ENCODE data around the gene CYB5B.

CYB5B gene

DNA sequence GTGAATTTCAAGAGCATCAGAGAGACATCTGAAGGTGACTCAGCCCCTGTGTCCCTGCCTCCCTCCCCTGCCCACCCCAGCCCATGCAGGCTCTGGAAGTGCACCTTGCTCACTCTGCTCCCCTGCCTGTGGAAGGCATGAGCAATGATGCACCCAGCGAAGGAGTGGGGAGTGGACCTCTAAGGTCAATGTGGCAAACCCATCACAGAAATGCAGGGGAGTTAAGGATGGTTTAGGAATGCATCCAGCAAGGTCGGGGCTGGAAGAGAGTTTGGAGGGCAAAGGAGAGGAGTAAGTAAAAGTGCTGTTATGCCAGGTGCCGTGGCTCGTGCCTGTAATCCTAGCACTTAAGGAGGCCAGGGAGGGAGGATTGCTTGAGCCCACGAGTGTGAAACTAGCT is 61.9 kb downstream of the CYB5B start:
- no peak for DNase-seq (ENCODE audit: low read depth)

DNA sequence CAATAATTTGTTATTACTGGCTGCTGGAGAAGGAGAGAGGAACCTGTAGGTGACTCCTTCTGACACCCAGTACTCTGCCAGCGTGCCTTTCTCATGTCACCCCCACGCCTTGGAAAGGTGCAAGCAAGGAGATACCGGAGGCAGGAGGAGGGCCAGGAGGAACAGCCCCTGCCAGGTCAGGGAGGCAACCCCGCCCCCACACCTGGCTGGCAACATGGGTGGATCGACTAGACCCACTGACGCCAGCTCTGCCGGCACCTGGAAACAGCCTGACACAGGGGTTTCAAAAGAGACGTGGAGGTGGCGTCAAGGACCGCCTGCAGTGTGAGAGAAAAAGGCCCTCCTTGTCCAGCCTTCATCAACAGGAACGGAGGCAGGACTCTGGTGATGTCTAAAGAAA is 62.3 kb downstream of the CYB5B start:
- DNase-seq (ENCODE audit: low read depth), result no peak

DNA sequence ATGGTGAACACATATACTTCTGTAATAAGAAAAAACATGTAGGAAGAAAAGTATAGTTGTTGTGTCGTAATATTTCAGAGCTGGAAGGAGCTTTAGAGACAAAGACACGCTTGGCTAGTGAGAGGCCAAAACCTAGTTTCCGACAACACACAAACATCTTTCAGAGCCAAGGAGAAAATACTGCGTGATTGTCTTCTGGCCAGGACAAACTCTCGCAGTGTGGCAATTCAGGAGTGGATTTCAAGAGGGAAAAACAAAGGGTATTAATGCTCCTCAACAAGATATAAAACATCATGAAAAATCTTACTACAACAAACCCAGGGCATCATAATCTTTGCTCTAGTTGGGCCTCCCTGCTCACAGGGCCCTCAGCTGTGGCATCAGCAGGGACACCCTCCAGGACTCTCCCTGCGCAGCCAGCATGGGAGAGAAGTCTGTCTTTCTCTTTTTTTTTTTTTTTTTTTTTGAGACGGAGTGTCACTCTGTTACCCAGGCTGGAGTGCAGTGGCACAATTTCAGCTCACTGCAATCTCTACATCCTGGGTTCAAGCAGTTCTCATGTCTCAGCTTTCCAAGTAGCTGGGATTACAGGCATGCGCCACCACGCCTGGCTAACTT is 66.4 kb downstream of the CYB5B start:
- DNase-seq (ENCODE audit: low read depth), result no peak

DNA sequence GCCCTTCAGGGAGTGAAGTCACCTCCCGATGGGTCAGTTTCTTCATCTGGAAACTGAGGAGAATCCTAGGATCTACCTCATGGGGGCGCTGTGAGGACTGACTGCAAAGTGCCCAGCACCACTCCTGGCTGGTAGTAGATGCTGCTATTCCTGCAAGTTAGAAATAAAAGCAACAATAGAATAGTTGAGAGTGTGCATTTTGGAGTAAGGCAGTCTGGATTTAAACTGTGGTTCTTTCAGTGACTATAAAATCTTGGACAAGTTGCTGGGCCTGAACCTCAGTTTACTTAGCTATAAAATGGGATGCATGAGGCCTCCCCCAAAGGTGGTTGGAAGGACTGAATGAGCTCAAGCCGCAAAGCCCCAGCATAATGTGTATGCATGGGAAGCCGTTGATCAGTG is 70.6 kb downstream of the CYB5B start:
- peak; percentile 5 for DNase-seq (ENCODE audit: low read depth)

DNA sequence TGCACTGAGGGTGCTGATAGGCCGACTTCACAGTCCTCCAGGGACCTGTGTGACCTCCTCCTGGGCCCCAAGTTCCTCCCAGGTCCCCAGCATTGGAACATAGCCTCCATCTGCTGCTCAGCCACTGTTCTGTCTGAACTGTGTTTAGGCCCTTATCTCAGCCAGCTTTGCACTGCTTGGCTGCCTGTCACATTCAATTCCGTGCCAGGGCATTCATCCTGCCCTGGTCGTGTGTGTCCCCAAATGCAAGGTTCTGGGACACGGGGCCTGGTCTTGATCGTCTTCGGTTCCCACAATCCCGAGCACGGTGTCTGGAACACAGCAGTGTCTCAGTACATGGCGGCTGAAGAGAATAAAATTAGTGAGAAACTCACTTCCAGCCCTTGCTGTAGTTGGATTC is 71.4 kb downstream of the CYB5B start:
- no peak for DNase-seq (ENCODE audit: low read depth)

DNA sequence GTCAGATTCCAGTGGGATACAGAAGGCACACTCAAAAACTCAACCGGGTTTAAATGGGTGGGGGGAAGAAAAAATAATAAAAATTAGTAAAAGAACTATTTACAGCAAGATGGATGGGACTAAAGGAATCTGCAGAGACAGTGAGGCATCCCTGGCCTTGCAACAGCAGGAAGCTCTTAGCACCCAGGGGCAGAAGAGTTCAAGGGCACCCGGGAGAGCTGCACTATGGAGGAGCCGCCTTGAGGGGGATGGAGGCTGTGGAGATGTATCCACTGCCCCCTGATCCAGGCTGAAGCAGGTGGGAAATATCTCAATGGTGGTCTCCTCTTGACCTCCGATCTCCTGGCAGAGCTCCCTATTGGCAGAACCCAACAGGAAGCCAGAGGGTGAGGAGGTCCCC is 72.0 kb downstream of the CYB5B start:
- DNase-seq (ENCODE audit: low read depth), result no peak

DNA sequence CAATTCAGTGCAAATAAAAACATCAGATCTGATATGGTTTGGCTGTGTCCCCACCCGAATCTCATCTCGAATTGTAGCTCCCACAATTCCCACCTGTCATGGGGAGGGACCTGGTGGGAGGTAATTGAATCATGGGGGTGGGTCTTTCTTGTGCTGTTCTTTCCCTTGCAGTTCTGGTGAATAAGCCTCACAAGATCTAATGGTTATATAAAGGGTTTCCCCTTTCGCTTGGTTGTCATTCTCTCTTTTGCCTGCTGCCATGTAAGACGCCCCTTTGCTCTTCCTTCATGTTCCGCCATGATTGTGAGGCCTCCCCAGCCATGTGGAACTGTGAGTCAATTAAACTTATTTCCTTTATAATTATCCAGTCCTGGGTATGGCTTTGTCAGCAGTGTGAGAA is 72.5 kb downstream of the CYB5B start:
- DNase-seq (ENCODE audit: low read depth), result no peak

DNA sequence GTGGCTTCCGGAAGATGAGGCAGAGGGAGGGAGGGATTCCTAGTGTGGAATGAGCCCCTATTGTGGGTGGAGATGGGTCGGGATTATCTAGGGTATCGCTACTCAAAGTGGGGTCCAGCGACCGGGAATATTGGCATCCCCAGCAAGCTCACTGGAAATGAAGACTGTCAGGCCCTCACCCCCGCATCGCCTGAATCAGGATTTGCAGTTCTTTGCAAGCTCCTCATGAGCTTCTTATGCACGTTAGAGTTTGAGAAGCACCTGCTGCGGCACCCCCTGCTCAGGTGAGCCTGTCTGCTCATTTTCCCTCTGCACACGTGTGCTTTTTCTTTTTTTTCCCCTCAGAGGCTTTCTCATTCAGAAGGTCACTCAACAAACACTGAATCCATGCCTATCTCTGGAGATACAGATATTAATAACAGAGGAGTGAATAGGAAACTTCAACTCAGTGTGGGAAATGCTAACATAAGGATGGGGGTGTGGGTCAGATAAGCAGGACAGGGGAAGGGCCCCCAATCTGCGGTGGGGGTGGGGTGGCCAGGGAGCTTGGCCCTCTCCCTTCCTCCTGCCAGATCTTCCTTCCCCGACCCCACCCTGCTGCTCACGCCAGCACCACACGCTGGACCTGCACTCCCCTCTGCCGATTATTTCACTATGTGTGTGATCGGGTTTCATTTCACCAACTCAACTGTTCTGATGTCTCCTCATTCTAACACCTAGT is 73.6 kb downstream of the CYB5B start:
- no peak for DNase-seq (ENCODE audit: low read depth)

DNA sequence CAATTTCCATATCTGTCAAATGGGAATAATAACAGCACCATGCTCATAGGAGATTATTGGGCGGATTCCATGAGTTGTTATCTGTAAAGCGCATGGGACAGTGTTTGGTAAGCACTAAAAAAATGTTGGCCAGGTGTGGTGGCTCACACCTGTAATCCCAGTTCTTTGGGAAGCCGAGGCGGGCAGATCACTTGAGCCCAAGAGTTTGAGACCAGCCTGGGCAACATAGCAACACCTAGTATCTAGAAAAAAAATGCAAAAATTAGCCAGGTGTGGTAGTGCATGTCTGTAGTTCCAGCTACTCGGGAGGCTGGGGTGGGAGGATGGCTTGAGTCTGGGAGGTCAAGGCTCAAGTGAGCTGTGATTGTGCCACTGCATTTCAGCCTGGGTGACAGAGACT is 74.5 kb downstream of the CYB5B start:
- DNase-seq (ENCODE audit: low read depth), result no peak

DNA sequence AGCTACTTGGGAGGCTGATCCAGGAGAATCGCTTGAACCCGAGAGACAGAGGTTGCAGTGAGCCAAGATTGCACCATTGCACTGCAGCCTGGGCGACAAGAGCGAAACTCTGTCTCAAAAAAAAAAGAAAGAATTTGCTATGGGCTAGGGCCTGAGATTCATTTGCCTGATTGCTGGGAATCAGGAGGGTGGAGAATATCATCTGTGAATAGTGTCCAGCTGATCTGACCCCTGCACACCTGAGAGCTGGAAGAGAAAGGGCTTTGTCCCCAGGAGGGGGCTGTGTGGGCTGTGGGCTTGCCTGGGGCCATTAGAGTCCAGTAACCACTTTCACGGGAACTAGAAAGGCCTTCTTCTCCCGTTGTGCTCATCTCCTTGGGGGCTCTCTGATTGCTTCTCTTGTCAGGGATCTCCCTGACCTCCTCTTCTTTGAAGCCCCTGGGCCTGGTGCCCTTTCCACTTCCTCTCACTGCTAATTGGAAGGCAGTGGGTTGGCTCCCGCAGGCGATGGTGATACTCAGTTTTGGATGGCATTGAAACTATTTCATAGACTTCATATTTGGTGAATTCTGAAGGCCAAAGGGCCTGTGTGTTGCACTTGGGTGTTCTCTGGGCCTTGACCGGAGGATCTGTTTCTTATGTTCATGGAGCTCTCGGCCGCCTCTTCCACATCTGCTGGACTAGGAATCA is 75.3 kb downstream of the CYB5B start:
- DNase-seq (ENCODE audit: low read depth), result no peak

DNA sequence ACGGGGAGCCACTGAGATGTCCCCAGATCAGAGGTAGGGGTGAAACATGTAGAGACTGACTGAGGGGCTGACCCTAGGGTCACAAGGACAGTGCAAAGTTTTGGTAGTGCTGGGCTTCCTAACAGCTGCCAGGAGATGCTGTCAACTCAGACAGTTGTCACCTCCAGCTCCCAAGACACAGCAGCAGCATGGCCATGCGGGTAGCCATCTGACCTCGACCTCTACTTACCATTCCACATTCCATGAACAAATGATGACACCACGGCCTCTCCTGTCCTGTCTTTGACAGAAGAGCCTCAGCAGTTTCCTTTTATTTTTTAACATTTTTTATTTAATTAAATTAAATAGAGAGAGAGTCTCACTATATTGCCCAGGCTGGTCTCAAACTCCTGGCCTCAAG is 76.1 kb downstream of the CYB5B start:
- no peak for DNase-seq (ENCODE audit: low read depth)

DNA sequence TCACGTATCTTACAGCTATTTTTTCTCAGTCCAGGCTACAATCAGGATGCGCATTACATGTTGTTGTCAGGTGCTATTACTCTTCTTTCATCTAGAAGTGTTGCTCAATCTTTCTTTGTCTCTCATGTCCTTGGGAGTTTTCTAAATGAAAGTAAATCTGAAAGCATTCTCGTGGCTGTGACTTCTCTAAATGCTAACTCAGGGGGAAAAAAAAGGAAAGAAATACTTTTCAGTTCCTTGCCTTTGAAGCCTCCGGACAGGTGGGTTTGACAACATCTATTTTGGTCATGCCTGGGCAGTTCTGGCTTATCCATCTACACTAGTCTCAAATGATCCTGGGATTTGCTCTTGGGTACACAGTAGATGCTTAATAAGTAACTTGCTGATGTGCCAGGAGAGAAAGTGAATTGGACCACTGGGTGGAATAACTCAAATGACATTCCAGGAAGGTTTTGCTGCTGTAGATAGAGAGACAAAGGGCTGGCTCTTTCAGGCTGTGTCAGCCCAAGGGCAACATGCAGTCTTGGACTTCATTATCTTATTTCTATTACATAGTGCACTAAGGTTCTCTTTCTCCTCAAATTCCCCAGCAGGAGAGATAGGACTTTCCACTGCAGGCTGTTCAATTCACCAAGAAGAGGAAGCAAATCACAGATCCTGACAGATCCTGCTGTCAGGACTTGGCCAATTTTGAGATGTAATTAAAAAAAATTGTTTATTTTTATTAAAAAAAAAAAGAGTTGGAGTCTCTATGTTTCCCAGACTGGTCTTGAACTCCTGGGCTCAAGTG is 77.7 kb downstream of the CYB5B start:
- no peak for DNase-seq (ENCODE audit: low read depth)

DNA sequence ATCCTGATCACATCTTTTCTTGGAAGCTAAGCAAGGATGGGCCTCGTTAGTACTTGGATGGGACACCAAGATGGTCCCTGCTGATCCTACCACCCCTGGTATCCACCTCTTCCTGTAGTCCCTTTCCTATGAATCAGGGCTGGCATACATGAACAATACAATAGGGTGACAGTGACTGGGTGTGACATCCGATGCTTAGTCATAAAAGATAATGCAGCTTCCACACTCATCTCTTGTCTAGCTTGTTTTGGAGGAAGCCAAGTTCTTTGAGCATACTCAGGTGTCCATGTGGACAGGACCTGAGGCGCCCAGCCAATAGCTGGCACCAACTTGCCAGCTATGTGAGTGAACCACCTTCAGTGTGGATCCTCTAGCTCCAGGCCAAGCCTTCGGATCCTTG is 78.8 kb downstream of the CYB5B start:
- no peak for DNase-seq (ENCODE audit: low read depth)

DNA sequence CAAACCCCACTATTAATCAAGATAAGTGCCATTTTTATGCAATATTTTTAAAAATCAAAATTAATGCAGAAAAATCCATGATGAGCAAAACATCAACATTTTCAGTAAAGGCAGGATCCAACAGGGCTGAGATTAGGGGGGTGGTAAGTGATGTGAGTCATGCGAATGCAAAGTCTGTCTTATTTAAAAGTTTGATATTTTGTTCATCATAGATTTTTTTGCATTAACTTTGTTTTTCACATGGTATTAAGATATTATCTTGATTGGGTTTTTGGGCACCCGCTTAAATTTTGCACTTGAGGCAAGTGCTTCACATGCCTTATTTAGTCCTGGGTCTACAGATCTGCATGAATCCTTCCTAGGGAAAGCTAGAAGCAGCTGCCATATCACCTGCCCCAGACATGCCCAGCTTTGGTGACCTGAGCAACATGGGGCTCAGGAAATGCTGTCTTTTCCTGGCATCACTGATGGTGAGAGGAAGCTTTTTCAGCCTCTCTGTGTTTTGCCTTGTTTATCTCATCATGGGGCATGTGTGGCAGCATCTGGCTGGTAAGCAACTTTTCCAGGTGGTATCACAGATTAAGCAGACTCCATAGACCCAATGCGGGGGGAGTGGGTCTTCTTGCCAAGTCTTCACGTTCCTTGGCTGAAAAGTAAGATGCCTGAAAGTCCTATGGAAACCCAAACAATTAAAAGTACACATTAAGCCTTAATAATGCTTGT is 83.8 kb downstream of the CYB5B start:
- DNase-seq (ENCODE audit: low read depth), result no peak

DNA sequence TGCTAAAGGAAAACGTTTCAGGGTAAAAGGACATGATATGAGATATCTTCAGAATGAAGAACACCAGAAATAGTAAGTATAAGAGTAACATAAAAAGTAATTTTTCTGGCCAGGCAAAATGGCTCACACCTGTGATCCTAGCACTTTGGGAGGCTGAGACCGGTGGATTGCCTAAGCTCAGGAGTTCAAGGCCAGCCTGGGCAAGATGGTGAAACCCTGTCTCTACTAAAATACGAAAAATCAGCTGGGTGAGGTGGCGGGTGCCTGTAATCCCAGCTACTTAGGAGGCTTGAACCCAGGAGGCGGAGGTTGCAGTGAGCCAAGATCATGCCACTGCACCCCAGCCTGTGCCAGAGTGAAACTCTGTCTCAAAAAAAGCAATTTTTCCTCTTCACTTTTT is 84.7 kb downstream of the CYB5B start:
- no peak for DNase-seq (ENCODE audit: low read depth)

DNA sequence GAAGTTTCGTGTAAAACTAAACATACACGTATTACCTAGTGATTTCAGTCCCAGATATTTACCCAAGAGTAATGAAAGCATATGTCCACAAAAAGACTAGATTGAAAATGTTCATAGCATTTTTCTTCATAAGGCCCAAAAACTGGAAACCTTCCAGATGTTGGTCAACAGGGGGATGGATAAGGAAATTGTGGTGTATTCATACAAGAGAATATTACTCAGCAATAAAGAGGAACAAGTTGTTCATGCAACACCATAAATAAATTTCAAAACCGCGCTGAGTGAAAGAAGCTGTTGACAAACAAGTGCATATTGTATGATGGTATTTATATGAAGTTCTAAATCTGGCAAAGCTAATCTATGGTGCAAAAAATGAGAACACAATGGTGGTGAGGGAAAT is 87.2 kb downstream of the CYB5B start:
- no peak for DNase-seq (ENCODE audit: low read depth)

DNA sequence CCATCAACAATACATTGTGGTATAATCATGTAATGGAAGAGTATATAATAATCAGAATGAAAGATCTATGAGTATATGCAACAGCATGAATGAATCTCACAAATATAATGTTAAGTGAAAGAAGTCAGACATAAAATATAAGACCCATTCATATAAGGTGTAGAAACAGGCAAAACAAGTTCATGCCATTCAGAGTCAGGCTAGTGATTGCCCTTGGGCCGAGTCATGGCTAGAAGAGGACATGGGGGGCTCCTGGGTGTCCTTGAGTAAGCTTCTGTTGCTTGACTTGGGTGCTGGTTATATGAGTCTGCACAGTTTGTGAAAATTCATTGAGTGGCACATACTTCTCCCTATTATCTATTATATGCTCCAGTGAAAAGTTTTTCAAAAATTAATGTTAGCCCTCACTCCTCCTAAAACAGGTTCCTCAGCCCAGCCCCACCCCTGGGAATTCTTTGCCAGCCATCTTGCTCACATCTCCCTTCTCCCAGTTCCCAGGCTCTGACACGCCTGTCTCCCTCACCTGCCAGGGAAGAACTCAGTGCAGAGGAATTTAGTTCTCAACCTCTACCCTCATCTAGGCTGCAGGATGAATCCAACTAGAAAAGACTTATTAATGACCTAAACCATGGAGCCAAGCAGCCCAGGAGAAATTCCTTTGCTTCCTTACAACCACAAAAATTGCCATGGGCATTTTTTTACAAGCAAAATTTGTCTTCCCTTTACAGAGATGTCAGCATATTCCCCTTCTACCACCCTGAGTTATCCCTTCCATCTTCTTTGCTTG is 89.0 kb downstream of the CYB5B start:
- DNase-seq (ENCODE audit: low read depth), result no peak

DNA sequence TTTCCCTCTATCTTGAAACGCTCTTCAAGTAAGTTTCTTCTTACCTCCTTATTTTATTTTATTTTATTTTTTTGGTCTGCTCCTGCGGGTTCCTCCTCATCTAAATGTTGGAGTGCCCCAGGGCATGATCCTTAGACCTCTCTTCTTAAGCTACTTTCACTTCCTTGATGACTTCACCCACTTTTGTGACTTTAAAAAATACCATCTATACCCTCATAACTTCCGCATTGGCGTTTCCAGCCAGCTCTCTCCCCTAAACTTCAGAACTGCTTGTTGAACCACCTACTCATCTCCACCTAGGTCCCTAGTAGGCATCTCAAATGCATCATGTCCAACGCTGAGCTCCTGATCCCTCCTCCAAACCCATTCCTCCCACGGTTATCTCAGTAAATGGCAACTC is 89.9 kb downstream of the CYB5B start:
- no peak for DNase-seq (ENCODE audit: low read depth)

Measured in activated T-cell treated with anti-CD3 and anti-CD28 coated beads for 1 hour (primary cell).